NCI-H1105 (cell line): Measurements from ENCODE around the gene ZNF587B.
"Not testable (repeated sequence)": the region's sequence is repeated elsewhere in the genome, so short reads cannot be mapped to it uniquely, and the experiment has no call there.

Experiments used
- DNase-seq: peaks from one replicate; lab custom pipeline; 2025; lab: John Stamatoyannopoulos, UW

The ZNF587B gene

GRCh38 chr19:57819475-57820148 lies 10.5 kb upstream of the ZNF587B start:
- DNase-seq: peak; percentile 93

DNA sequence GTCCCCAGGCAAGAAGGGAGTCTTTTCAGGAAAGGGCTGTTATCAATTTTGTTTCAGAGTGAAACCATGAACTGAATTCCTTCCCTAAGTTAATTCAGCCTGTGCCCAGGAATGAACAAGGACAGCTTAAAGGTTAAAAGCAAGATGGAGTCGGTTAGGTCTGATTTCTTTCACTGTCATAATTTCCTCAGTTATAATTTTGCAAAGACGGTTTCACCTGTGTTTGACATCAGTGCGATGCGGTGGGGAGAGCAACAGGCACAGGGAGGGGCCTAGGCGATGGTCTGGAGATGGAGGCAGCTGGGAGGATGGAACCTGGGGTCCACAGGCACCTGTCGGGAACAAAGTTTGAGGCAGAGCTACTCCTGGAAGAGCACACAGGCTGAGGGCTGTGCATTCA lies 9.5 kb upstream of the ZNF587B start:
- no peak for DNase-seq

- DNase-seq: not testable (repeated sequence)
Observed at GRCh38 chr19:57821095-57821494, 9.0 kb upstream of the ZNF587B start.

DNA sequence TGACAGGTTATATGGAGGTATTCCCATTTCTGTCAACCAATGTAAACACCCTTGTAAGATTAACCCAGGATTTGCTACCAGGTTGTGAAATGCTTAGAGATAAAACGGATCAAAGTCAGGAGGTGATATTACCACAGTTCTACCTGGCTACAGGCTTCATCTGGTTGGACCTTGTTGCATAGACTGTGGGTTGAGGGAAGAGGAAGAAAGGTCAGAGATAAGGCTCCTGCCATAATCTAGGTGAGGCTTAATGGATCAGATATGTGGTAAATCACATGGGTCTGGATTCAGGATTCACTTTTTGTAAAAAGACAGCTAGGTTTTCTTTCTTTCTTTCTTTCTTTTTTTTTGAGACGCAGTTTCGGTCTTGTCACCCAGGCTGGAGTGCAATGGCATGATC lies 8.6 kb upstream of the ZNF587B start:
- not testable (repeated sequence) for DNase-seq

DNA sequence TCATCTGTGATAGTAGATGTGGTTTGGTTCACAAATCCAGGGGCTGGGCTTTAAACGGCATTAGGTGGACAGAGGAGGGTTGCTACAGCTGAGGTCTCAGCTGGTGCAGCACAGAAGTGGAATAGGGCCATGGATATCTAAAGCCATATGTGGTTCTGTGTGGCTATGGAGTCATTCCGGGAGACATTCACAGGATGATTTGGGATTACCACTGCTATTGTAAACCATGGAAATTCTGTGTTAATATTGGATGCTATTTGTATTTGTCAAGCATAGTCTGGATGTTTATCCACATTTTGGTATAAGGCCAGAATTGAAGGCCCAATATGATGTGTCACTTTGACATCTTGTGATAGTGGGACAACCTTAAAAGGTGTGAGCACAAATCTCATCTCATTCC lies 6.9 kb upstream of the ZNF587B start:
- DNase-seq: not testable (repeated sequence)

GRCh38 chr19:57823608-57824007 lies 6.5 kb upstream of the ZNF587B start:
- not testable (repeated sequence) for DNase-seq

GRCh38 chr19:57825511-57825910 lies 4.6 kb upstream of the ZNF587B start:
- no peak for DNase-seq

DNA sequence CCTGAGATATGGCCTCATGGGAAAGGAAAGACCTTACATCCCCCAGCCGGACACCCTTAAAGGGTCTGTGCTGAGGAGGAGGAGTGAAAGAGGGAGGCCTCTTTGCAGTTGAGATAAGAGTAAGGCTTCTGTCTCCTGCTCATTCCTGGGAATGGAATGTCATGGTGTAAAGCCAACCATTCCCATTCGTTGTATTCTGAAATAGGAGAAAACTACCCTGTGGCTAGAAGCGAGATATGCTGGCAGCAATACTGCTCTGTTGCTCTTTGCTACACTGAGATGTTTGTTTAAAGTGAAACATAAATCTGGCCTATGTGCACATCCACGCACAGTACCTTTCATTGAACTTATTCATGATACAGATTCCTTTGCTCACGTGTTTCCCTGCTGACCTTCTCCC lies 783 bp upstream of the ZNF587B start:
- DNase-seq: no peak

GRCh38 chr19:57836991-57837390 lies 6.9 kb downstream of the ZNF587B start:
- not testable (repeated sequence) for DNase-seq

- DNase-seq: not testable (repeated sequence)
Observed at GRCh38 chr19:57838622-57839191, 8.6 kb downstream of the ZNF587B start.

DNA sequence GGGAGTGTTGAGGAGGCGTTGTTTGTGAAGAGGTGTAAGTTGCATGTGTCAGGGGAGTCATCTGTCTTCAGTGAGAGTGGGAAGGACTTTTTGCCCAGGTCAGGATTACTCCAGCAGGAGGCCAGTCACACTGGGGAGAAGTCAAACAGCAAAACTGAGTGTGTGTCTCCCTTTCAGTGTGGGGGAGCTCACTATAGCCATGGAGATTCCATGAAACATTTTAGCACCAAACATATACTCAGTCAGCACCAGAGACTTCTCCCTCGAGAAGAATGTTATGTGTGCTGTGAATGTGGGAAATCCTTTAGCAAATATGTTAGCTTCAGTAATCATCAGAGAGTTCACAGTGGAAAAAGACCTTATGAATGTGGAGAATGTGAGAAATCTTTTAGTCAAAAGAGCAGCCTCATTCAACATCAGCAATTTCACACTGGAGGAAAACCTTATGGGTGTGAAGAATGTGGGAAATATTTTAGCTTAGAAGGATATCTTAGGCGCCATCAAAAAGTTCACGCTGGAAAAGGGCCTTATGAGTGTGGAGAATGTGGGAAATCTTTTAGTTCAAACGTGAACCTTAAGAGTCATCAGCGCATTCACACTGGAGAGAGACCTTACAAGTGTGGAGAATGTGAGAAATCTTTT lies 11.1 kb downstream of the ZNF587B start:
- no peak for DNase-seq

DNA sequence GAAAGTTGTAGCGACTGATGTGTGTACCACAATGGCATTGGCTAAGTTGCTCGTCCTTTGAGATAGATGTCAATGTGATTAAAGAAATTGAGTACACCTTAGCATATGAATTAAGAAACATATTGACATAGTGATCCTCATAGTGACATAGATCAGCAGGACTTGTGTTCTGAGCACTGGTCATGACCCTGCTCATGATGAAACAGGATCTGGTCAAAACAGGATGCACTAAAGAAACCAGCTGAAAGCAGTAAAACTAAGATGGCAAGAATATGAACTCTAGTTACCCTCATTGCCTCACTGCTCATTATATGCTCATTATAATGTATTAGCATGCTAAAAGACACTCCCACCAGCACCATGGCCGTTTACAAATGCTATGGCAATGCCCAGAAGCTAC lies 17.1 kb downstream of the ZNF587B start:
- not testable (repeated sequence) for DNase-seq

GRCh38 chr19:57849162-57849665 lies 19.1 kb downstream of the ZNF587B start:
- not testable (repeated sequence) for DNase-seq

DNA sequence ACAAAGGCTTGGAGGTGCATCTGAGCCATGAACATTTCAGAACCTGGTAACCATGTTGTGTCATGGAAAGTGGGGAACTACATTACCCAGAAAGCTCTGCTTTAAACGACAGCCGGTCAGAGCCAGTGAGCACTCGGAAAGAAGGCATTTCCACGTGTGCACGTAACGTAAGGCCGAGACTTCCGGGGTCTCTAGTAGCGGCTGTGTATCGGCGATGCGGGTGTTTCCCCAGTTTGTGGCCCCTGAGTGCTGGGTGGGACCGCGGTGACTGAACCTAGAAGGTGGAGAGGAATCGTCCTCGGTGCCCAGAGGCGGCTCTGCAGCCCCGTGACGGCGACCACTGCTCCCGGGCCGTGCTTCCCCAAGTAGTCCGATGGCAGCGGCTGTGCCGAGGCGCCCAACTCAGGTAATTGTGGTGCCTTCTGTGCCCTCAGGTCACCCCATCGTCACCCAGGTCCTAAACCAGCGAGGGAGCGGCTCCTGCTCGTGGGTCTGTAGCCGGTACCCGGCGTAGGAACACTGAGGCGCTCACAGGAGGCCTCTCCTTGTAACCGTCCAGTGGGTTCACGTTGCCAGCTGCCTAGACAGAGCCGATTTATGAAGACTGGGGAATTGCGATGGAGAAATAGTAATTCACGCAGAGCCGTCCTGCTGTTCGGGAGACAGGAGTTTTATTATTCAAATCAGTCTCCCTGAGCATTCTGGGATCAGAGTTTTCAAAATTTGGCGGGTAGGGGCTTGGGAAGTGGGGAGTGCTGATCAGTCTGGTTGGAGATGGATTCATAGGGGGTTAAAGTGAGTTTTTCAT lies 19.8 kb downstream of the ZNF587B start, which contains the start of gene ZNF587:
ZNF587 (plus strand) TSS at position 194 of the 808 bp plus-strand sequence; CDS start at position 374, 180 bp downstream.
- peak; percentile 90 for DNase-seq

GRCh38 chr19:57850553-57851017 lies 20.5 kb downstream of the ZNF587B start:
- peak; percentile 26 for DNase-seq

- not testable (repeated sequence) for DNase-seq
Observed at GRCh38 chr19:57851812-57852603, 21.9 kb downstream of the ZNF587B start.

DNA sequence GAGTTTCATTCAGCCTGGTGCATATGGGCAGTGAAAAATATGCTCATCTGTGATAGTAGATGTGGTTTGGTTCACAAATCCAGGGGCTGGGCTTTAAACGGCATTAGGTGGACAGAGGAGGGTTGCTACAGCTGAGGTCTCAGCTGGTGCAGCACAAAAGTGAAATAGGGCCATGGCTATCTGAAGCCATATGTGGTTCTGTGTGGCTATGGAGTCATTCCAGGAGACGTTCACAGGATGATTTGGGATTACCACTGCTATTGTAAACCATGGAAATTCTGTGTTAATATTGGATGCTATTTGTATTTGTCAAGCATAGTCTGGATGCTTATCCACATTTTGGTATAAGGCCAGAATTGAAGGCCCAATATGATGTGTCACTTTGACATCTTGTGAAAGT lies 24.0 kb downstream of the ZNF587B start:
- not testable (repeated sequence) for DNase-seq

GRCh38 chr19:57862351-57862750 lies 32.3 kb downstream of the ZNF587B start:
- not testable (repeated sequence) for DNase-seq

- no peak for DNase-seq
Observed at GRCh38 chr19:57867868-57868492, 37.9 kb downstream of the ZNF587B start.

GRCh38 chr19:57869655-57870054 lies 39.6 kb downstream of the ZNF587B start:
- DNase-seq: not testable (repeated sequence)

- DNase-seq: no peak
Observed at GRCh38 chr19:57870225-57870624, 40.1 kb downstream of the ZNF587B start.
